HL-60/S4 treated with phorbol 12-myristate 13-acetate at 8.2 ng/mL for 4 days and 3 days (cell line): ENCODE data around the gene RSU1.

ENCODE experiments used
- in situ Hi-C: fragments of 300-500 bp; cut with MboI; formaldehyde crosslinking; loops from 2 replicates; pipeline ENCODE4 v1.15.0; 2022; ENCODE audit warnings: low sequenced_read_pairs

Gene RSU1

GRCh38 chr10:16612115-16612980, 204.9 kb downstream of the RSU1 start:
- in situ Hi-C loops, result no loop called here

GRCh38 chr10:16611037-16611436, 206.2 kb downstream of the RSU1 start:
- in situ Hi-C loops, result no loop called here

- in situ Hi-C loops, result no loop called here
These were observed 208.0 kb downstream of the RSU1 start for GRCh38 chr10:16609211-16609610.

GRCh38 chr10:16606923-16607322, 210.3 kb downstream of the RSU1 start:
- in situ Hi-C loops, result no loop called here

- in situ Hi-C loops, result no loop called here
These were observed 210.8 kb downstream of the RSU1 start for GRCh38 chr10:16606421-16606820.

- in situ Hi-C loops, result no loop called here
These were observed 213.9 kb downstream of the RSU1 start for GRCh38 chr10:16603308-16603707.

GRCh38 chr10:16602104-16602775, 215.0 kb downstream of the RSU1 start:
- in situ Hi-C loops, result no loop called here

GRCh38 chr10:16599662-16600061, 217.6 kb downstream of the RSU1 start:
- in situ Hi-C loops, result no loop called here

GRCh38 chr10:16597656-16598055, 219.6 kb downstream of the RSU1 start:
- in situ Hi-C loops, result no loop called here

- in situ Hi-C loops, result no loop called here
These were observed 224.8 kb downstream of the RSU1 start for GRCh38 chr10:16592378-16592777.

- in situ Hi-C loops, result no loop called here
These were observed 230.7 kb downstream of the RSU1 start for GRCh38 chr10:16586358-16587138.

GRCh38 chr10:16585103-16585502, 232.1 kb downstream of the RSU1 start:
- in situ Hi-C loops, result no loop called here

GRCh38 chr10:16583382-16583781, 233.8 kb downstream of the RSU1 start:
- in situ Hi-C loops, result no loop called here

- in situ Hi-C loops, result no loop called here
These were observed 236.0 kb downstream of the RSU1 start for GRCh38 chr10:16581202-16581601.

GRCh38 chr10:16570731-16571130, 246.5 kb downstream of the RSU1 start:
- in situ Hi-C loops, result no loop called here

GRCh38 chr10:16566202-16566805, 250.9 kb downstream of the RSU1 start:
- in situ Hi-C loops, result no loop called here

GRCh38 chr10:16565604-16566003, 251.6 kb downstream of the RSU1 start:
- in situ Hi-C loops, result no loop called here

- in situ Hi-C loops, result no loop called here
These were observed 254.3 kb downstream of the RSU1 start for GRCh38 chr10:16562891-16563290.

- in situ Hi-C loops, result no loop called here
These were observed 257.9 kb downstream of the RSU1 start for GRCh38 chr10:16559236-16559773.

GRCh38 chr10:16547973-16548372, 269.3 kb downstream of the RSU1 start:
- in situ Hi-C loops, result no loop called here
